ENCODE data around the gene COQ4.
A peak's percentile ranks its signal among the peaks of the same experiment; 100 is the strongest.

COQ4 gene

DNA sequence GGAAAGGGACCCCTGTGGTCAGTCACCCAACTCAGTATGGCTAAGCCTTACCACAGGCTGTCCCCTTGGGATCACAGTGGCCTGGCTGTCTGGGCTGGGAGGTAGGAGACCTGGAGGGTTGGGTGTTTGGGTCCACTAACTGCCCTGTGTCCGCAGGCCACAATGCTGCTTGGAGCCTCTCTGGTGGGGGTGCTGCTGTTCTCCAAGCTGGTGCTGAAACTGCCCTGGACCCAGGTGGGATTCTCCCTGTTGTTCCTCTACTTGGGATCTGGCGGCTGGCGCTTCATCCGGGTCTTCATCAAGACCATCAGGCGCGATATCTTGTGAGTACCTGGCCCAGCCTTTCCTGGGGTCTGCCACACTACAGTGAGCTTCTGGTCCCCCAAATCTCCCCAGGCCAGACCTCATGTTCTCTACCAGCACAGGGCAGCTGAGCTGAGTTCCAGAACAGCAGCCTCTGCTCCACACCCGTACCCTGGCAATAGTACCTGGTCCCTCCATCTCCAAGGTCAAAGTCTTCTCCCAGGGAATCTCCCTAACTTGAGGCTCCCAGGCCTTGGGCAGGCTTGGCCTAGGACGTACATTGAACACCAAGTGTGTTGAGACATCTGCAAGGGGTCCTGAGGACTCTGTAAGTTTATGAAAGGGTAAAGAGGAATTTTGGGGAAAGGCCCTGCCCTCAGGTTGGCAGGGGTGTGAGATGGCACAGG, 20.5 kb downstream of the COQ4 start:
- DNase-seq: no peak

DNA sequence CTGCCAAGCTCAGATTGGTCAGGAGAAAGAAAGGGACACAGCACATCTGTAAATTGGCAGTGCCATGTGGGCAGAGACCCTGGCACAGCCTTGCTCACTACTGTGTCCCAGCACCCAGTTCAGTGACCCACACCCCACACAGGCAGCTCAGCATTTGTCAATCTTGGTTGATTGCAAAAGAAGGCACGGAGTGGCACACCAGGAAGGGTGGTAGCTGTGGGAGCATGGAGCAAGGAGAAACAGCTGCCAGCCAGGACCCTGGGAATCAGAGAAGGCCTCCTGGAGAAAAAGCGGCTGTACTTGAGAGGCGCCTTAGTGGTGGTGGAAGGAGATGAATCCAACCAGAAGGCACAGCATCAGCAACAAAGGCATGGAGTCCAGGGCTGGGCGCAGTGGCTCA, 21.2 kb downstream of the COQ4 start:
- no peak for DNase-seq

DNA sequence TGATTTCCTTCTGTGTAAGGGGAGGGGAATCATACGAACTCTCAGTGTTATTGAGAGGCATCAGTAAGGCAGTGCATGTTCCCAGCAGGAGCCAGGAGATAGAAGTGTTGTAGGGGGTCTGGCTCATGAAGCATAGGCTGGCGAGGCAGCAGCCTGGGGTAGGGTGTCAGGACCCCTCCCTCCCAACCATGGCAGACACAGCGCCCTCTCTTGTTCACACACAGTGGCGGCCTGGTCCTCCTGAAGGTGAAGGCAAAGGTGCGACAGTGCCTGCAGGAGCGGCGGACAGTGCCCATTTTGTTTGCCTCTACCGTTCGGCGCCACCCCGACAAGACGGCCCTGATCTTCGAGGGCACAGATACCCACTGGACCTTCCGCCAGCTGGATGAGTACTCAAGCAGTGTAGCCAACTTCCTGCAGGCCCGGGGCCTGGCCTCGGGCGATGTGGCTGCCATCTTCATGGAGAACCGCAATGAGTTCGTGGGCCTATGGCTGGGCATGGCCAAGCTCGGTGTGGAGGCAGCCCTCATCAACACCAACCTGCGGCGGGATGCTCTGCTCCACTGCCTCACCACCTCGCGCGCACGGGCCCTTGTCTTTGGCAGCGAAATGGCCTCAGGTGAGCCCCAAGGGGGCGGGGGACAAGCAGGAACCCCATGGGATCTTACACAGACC, 22.4 kb downstream of the COQ4 start:
- no peak for DNase-seq

DNA sequence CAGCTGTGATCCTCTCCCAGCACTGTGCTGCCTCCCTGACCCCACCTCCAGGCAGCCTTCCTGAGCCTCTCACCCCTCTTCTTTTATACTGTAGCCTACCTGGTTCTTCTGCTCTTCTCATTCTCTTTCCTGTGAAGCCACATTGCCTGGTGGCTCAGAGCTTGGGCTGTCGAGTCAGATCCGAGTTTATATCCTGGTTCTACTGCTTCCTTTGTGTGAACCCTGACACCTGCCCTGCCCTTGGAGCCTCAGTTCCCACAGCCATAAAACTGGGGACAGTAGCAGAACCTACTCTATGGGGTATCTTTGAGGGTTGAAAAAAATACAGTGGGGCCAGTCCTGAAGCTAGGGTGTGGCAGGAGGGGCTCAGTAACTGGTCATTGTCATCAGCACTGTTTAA, 26.5 kb downstream of the COQ4 start:
- no peak for DNase-seq

DNA sequence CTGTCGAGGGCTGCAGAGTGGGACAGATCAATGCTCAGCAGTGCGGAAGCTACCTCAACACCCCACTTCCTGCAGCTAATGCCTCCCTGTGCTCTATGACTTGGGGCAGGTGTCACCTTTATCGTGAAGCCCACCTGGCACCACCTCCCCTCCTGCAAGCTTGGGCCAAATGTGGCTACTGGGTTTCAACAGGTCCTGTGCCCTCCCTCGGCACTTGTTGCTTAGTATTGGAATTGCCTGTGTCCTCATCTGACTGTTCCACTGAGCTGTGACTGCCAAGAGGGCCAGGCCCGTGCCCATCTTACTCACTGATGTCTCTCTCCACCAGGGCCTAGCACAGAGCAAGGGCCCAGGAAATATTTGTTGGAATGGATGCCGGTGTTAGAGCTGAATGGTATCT, 27.1 kb downstream of the COQ4 start:
- DNase-seq: no peak

DNA sequence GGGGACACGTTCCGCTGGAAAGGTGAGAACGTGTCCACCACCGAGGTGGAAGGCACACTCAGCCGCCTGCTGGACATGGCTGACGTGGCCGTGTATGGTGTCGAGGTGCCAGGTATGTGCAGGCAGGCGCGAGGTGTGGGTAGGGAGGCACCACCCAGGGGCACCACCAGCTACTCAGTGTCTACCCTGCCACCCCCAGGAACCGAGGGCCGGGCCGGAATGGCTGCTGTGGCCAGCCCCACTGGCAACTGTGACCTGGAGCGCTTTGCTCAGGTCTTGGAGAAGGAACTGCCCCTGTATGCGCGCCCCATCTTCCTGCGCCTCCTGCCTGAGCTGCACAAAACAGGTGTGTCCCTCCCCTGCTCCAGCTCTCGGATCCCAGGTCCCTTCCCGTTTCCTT, 32.8 kb downstream of the COQ4 start:
- DNase-seq: no peak

DNA sequence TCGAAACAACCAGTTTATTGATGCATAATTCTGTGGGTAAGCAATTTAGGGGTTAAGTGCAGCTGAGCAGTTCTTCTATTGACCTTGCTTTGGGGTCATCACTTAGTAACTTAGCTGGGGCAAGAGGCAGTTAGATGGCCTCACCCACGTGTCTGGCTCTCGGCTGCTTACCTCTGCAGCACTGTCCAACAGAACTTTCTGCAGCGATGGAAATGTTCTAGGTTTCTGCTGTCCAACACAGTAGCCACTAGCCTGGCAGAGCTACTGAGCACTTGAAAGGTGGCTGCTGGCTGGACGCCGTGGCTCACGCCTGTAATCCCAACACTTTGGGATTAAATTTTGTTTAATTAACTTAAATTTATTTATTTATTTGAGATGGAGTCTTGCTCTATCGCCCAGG, 35.5 kb downstream of the COQ4 start:
- DNase-seq: no peak

DNA sequence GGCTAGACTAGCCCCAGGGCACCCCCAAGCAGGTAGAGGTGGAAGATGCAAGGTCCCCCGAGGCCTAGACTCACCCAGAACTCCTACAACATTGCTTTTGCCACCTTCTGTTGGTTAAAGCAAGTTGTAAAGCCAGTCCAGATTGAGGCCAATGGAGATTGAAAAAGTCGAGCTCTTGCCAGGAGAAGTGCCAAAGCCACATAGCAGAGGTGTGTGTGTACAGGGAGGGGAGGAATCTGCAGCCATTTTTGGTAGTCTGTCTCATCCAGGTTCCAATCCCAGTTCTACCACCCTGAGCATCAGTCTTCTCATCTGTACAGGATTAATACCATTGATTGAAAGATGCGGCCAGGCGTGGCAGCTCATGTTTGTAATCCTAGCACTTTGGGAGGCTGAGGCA, 36.2 kb downstream of the COQ4 start:
- DNase-seq: no peak

DNA sequence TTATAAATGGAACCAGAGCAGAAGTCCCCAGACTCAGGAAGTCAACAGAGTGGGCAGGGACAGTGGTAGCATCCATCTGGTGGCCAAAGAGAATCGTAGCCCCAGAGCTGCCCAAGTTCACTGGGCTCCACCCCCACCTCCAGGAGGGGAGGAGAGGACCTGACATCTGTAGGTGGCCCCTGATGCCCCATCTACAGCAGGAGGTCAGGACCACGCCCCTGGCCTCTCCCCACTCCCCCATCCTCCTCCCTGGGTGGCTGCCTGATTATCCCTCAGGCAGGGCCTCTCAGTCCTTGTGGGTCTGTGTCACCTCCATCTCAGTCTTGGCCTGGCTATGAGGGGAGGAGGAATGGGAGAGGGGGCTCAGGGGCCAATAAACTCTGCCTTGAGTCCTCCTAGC, 38.2 kb downstream of the COQ4 start:
- no peak for DNase-seq

DNA sequence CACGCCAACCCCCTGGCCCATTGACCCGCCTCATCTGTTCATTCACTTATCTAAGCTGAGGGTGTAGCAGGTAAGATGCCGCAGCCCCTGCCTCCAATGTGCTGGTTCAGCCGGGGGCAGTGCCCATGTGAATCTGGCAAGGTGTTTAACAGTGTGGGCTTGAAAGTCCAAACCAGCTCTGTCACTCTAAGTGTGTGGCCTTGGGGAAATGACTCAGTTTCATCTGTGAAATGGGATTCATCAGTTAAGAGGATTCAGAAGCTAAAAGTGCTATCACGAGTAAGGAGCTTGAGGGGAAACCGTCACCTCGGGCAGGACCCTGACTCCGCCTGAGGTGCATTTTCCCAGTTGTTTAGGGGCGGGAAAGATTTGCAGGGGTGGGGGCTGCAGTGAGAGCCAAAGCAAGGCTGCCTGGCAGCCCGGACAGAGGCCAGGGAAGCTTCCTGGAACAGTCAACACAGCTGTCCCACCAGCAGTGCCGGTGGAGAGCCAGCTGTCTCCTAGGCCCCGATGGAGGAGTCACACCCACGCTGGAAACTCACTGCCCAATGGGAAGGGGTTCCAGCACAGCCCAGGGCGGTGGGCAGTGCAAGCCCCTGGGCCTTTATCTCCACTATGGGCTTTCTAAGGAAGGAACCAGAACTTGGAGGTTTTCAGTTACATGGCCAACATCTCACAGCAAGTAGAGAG, 38.8 kb downstream of the COQ4 start:
- no peak for DNase-seq

DNA sequence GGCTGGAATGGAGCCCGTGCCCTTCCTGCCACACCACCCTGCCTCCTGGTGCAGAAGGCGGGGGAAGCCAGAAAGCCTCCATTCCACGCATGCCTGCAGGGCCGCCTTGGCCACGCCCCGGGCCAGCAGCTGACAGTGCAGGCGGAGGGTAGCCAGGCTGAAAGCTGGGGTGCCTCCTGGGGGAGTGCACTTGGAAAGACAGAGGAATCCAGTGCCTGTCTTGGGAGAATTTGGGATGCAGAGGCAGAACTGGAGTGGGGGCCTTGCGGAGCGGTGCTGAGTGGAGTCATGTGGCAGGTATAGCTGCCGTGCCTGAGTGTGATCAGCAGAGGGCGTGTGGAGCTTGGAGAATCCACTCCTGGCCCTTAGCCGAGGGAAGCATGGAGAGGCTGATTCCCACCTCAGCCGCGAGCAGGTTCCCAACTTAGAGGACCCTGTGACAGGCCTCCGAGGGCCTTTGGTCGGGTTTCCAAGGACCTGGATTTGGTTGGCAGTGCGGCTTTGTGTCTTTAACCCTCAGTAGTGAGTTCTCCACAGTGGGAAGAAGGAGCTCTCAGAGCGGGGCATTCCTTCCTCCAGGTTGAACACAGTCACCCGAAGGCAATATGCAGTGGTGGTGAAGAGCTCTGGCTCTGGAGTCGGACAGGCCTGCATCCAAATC, 39.5 kb downstream of the COQ4 start:
- peak; percentile 51 for DNase-seq

DNA sequence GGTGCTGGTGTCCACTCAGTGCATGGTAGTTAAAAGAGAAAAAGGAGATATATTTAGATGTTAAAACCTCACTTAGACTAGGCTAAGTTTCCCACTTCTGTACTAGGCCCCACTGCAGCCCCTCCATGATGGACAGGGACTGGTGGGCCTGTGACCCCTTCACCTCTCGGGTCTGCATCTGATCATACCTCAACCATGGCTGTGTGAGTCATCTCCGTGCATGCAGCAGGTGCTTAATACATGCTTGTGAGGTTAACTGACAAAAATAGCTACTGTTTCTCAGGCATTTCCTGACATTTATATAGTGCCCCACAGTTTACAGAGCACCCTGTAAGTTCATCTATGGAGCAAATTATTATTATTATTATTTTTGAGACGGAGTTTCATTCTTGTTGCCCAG, 40.1 kb downstream of the COQ4 start:
- no peak for DNase-seq

DNA sequence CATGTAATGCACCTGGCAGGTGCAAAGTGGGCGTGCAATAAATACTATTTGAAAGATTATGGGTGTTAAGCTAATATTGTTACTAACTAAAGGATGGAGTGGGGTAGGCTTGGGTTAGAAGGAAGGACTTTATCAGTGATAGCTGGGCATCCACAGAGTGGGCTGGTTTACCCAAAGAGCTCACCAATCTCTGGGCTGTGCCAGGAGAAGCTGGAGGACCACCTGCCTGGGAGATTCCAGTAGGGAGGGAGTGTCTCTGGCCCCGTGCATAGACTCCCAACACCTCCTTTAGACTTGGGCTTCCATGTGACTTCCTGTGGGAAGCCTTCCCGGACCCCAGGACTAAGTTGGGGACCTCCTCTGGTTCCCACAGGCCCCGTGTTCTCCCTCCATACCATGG, 42.9 kb downstream of the COQ4 start:
- DNase-seq: no peak

DNA sequence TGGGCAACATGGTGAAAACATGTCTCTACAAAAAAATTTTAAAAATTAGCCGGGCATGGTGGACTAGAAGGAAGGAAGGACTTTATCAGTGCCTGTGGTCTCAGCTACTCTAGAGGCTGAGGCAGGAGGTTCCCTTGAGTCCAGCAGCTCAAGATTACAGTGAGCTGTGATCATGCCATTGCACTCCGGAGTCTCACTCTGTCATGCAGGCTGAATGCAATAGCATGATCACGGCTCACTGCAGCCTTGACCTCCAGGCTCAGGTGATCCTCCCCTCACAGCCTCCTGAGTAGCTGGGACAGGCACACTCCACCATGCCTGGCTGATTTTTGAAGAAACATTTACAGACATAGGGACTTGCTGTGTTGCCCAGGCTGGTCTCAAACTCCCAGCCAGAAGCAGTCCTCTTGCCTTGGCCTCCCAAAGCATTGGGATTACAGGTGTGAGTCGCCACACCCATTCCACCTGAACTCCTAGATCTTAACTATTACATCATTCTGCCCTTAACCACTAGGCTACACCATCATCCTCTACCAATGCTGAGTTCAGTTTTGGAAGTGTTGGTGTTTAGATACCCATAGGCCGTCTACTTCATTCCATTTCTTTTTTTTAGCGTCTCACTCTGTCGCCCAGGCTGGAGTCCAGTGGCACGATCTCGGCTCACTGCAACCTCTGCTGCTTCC, 46.5 kb downstream of the COQ4 start:
- DNase-seq: no peak

DNA sequence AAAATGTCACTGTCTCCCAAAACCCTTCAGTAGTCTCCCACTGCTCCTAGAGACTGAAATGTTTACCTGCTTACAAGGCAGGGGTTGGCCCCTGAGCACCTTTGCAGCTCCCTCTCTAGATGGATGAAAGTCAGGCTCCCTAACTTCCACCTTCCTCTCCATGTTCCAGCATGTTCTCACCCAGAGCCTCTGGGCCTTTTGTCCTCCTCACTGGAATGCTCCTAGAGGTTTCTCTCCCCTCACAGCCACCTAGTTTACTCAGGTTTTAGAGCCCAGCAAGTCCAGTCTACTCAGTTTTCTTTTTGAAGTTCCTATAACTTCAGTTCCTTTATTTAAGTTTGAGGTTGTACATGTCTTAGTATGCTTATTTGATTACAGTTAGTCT, 47.7 kb downstream of the COQ4 start:
- no peak for DNase-seq

DNA sequence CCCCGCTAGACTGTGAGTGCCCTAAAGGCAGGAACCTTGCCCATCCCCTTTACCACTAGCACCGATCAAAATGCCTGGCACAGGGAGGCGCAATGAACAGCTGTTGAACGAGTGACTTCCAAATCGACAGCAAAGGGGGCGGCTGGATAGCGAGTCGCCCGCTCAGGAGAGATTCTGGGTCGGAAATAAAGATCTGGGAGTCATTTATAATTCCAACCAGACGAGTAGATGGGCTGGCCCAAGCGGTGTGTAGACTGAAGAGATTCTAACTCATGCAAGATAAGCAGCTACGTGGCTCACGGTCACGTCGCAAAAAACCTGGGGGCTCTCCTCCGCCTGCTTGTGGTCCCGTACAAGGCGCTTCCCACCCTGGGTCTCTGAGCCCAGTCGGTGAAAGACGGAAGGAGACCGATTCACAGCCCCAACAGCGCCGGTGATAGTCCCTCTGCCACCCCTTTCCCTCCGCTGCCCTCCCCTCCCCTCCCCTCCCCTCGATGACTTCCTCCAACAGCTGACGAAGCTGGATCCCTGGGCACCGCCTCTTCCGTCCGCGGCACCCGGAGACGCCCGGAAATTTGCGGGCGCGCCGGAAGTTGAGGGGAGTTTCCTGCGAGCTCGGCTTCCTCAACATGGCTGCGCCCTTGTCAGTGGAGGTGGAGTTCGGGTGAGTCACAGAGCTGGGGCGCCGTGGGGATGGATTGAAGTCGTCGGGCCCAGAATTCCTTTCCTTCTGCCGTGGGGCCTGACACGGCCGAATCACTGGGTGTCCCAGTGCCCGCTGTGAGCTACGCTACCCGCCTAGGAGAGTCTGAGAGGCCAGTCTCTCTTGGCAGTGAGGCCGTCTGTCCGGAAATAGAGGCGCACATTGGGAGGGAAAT, 48.4 kb downstream of the COQ4 start, which contains the start of gene URM1:
Gene URM1 (plus strand): TSS at position 623 of the 878 bp plus-strand sequence. CDS start 7 bp downstream, at position 630.
- peak; percentile 94 for DNase-seq

DNA sequence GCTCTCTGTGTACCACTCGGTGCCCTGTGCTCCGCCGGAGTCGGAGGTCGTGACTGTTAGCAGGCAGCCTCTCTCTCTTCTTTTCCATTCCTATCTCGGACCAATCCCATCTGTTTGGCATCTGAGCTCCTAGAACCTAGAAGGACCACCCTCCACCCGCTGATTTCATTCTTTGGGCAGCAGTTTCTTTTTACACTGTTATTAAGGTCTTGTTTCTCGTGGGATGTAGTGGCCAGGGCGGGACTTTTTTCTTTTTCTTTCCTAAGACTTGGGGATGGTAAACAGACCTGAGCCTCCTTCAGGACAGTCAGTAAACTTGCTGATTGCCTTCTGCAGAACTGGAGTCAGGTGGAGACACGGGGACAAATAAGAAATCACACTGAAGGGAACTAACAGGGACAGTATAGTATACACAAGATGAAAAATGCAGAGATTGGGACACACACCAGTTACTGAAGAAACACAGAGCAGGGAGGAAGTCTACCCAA, 49.0 kb downstream of the COQ4 start:
- DNase-seq: no peak

DNA sequence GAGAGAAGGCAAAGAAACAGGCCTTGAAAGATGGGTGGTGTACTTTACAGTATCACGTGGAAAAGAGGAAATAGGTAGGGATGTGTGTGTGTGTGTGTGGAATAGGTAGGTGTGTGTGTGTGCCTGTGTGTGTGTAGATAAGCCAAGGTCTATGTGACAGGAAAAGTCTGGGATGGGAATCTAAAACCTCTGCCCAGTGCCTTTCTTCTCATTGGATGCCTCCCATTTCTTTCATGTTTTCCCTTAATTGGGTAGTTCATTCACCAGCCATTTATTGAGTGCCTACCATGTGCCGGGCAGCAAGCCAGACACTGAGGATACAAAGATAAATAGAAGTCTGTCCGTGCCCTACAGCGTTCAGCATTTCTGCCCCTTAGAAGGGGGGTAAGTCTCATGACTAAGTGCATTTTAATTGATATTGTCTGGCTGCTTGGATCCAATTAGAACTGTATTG, 49.6 kb downstream of the COQ4 start:
- no peak for DNase-seq

DNA sequence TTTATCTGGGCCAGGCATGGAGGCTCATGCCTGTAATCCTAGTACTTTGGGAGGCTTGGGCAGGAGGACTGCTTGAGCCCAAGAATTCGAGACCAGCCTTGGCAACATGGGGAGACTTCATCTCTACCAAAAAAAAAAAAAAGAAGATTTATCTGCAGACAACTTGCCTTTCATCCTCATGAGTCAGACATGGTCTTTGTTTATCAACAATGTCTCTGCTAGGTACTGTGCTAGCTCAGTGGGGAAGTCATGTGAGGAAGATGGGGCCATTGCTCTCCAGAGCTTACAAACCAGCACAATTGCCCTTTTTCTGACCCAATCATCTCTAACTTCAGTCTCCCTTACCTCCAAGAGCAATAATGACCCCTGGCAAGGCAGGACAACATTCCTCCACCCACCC, 50.1 kb downstream of the COQ4 start:
- DNase-seq: no peak

DNA sequence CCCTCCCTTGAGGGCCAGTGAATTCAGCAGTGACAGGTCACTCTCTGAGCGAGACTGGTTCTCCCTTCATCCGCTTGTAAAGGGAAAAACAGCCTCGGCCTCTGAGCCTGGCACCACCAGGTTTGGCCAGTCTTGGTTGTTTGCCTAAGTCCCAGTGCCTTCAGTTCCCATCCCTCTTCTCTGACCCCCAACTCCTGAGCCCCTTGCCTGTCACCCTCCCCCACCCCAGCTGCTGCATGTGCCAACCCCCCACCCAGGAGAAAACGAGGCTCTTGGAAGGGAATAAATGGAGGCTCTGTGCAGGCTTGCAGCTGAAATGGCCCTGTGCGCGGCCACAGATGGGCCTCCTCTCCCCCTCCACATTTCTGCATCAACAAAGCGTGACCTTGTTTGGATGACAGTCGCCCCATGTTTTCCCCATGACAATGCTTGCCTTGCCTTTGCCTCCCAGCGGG, 51.6 kb downstream of the COQ4 start:
- DNase-seq: no peak

DNA sequence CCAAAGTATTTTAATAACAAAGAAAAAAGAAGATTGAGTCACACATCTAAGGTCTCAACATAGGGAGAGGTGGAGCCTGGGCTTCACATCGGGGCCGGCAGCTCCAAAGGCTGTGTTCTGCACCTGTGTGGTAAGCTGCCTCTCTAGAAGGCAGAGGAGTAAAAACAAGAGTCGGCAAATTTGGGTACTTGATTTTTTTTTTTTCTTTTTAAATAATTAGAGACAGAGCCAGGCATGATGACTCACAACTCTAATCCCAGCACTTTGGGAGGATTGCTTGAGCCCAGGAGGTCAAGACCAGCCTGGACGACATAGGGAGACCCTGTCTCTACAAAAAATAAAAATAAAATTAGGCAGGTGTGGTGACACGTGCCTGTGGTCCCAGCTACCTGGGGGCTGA, 53.2 kb downstream of the COQ4 start:
- no peak for DNase-seq

DNA sequence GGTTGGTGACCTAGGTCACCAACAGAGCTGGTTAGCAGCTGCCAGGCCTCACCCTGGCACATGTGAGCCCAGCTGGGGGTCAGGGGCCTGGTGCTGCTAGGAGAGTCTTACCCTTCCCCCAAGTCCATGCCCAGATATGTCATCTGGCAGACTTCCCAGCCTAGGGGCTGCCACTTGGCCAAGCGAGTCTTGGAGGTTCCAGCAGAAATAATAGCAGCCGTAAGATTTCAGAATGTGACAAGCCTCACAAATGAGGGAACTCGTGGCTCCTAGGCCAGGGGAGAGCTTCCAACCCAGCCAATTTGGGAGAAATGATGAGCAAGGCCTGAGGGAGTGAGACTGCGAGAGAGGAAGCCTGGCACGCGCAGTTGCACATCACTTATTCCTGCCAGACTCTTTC, 59.6 kb downstream of the COQ4 start:
- DNase-seq: no peak

All from activated CD4-positive, alpha-beta T cell treated with anti-CD3 and anti-CD28 coated beads for 1 hour (primary cell).